Middle frontal gyrus (tissue), 1 donor: ENCODE results near the gene MPRIP.

ENCODE experiments used
- DNase-seq: peaks from one replicate; pipeline ENCODE4 v3.0.0-alpha.2; 2015; ENCODE audit warnings: low spot score; ENCODE audit errors: extremely low spot score

The MPRIP gene

GRCh38 chr17:17107281-17107680 lies 65.0 kb downstream of the MPRIP start:
- no peak for DNase-seq

DNA sequence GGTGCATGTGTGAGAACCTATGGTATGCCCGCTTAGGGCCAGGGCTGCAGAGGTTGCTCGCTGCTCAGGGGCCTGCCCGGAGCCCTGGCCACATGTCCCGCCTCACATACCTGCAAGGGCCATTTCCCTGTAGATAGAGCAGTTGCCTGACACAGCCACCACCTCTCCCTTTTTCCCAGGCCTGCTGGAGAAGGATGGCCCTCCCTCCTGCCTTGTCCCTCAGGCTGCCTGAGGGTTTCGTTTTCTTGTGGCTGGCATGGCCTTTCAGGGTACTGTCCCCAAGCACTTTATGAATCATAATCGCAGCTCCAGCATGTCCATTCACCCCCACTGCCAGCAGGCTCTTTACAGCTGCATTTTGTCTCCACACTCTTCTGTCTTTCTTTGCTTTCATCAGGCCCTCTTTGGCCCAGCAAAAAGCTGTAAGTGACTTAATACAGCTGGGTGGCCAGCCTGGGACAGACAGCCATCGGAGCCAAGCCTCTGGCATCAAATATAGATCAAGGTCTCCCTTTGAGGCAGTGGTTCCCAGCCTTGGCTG lies 65.7 kb downstream of the MPRIP start:
- no peak for DNase-seq

DNA sequence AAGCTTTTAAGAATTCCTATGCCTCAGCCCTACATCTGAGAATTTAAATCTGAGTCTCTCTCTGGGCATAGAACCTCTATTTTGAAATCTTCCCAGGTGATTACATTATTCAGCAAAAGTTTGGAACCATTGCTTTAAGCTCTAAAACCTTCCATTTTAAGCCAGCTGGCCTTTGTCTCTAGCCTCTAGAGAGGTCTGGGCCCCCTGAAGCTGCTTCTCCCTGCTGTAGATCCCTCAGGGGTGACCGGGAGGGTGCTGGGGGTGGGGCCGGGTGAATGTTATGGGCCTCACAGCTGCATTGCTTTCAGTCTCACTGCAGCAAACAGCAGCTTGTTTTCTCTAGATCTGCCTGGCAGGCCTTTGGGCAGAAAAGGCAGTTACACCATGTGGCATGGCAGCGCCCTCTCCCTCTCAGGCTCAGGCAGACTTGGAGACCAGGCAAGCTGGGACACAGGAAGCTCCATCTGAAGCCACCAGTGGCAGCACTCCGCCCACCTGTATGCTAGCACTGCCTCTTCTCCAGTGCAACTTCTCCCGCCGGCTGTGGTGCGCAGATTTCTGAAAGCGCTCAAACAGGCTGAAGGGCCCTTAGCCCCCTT lies 66.3 kb downstream of the MPRIP start:
- DNase-seq, result no peak

DNA sequence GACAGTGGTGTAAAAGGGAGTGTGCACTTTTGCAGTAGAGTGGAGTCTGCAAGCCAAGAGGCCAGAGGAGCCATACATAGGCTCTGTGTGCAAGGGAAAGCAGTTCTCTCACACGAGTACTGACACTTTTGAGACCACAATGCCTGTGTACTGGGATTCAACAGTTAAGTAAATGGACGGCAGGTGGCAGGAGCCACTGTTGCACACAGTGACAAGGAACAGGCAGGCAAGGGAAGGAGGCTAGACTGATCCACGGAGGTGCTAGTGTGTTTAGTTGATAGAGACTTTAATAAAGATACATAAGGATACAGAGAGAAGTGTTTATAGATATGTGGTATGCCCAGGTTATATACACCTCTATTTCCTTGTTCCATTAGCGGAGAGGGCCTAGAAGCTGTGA lies 67.0 kb downstream of the MPRIP start:
- no peak for DNase-seq

- DNase-seq, result no peak
Observed at GRCh38 chr17:17109907-17110306, 67.7 kb downstream of the MPRIP start.

- DNase-seq, result no peak
Observed at GRCh38 chr17:17110520-17110919, 68.3 kb downstream of the MPRIP start.

DNA sequence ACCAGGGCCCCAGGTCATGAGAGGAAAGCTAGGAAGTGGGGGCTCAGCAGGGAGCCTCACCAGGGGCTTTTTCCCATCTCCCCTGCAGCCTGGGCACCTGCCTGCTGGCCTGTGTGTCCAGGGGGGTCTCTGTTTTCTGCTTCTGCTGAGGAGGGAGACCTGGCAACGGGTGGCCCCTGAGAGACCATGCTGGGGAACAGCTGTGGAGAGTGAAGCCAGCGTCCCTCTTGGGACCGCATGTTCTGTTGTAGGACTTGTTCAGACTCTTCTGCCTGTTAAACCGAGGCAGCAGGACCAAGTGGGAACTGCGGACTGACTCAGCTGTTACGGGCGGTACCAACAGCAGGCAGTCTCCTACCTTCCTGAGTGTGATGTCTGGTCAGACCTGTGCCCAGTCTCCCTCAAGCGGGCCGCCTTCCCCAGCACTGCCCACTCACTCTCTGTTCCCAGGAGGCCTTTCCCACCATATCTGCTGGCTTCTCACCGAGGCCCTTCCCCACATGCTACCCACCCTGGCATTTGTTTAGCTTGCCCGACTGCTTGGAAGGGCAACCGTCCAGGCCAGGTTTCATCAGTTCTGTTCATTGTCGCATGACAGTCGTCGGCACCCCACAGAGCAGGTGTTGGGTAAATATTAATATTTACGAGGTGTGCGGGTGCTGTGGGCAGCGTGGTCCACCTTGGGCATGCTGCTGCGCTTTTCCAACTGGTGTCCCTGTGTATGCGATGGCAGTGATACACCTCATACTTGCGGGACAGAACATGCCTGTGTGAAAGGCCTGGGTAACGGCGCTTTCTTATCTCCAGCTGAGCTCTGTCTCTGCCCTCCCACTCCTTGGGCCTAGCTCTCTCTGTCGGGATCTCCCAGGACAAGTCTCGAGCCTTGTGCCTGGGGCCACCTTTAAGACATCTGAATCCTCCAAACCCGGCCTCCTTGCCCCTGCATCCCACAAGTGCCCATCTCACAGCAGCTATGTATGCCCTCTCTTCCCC lies 69.4 kb downstream of the MPRIP start:
- DNase-seq, result no peak

DNA sequence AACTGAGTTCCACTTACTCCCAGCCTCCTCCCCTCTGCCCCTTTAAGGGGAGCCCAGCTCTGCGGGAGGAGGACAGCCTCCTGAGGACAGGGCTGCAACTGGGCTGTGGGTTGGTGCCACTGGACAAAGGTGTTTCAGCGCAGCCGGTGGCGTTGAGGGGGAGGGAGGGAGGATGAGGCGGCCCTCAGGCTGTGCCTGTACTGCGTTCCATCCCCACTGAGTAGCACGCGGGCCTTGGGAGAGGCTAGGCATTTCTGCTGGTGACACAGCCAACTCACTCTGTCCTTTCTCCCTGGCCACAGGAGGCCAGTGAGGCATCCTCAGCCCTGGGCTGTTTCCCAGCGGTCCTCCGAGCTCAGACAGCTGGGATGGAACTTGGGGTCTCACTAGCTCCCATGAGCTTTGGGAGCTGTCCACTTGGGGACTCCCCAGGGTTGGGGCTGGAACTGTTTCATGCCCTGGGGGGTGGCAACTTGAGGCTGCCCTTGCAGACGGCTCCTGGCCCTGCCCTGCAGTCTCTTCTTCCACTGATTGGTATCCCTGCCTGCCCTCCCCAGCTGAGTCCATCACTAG lies 70.5 kb downstream of the MPRIP start:
- DNase-seq, result no peak

DNA sequence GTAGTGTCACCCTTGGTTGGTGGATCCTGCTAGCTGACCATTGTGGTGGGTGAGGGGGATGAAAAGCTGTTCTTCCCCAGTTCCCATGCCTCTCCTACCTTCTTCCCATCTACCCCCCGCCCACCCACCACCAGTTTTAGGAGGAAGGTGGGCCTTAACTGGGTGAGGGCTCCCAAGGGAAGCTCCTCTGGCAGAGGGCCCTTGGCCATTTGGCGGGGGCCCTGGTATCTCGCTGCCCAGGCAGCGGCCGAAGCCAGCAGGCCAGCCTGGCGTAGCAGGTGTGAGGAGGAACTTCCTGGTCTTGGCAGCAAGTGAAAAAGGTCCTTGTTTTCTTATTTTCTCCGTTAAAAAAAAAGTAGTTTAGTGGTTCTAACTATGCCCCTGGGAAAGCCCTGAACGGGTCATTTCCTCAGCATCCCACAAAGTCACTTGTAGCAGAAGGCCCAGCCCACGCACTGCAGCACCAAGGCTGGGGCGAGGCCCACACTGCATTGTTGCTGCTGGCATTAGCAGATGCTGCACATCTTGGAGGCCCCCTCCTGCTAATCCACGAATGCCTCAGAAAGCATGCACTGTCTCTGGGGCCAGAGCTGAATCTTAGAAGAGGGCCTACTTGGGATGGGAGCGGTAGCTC lies 72.5 kb downstream of the MPRIP start:
- no peak for DNase-seq

- no peak for DNase-seq
Observed at GRCh38 chr17:17115620-17116019, 73.4 kb downstream of the MPRIP start.

DNA sequence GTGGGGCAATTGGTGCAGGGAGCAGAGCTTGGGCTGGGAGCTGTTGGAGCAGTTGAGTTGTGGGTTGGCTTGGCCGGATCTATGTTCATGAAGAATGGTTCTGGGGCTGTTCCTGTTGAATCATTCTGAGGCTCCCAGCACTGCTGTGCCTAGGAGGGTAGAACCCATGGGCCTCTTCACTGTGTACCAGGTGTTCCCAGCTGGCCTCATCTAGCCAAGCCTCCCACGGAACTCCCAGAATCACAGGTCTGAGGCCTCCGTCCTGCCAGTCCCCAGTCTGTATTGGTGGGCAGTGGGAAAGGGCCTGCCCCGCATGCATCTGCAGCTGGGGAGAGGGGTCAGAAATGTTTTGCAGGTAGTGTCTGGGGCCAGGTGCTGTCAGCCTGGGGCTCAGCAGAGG lies 74.1 kb downstream of the MPRIP start:
- no peak for DNase-seq

DNA sequence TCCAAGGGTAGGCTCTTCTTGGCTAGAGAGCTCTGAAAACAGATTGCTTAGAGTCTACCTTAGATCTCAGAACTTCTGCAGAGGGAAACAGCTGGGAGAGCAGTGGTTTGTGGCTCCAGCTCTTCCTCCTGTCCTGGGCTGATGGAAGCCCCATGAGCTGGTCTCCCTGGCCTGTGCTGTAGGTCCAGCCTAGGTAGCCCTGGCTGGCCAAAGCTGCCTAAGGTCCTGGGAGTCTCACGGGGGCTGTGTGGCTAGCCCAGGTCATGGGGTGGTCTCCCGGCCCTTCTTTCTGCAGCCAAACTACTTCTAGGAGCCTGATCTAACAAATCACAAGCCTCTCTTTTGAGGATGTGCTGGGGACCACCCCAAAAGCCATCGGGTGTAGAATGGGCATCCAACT lies 75.7 kb downstream of the MPRIP start:
- no peak for DNase-seq

DNA sequence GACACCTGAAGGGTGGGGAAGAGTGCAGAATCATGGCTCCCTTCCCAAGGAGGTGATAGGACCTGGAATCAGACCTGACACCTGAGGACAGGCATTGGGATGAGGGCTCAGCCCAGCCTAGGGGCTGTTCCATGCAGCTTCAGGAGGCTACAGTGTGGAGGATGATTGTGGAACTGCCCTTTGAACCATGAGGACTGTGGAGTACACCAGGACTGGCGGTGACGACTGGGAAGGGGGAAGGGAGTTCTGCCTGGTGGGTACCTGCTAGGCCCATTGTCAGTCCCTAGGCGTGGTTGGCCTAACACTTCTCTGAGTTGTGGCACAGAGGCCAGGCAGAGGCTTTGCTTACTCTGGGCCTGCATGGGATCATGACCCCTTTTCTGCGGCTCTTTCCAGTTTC lies 76.1 kb downstream of the MPRIP start:
- DNase-seq, result no peak

GRCh38 chr17:17119106-17119505 lies 76.8 kb downstream of the MPRIP start:
- DNase-seq, result no peak

DNA sequence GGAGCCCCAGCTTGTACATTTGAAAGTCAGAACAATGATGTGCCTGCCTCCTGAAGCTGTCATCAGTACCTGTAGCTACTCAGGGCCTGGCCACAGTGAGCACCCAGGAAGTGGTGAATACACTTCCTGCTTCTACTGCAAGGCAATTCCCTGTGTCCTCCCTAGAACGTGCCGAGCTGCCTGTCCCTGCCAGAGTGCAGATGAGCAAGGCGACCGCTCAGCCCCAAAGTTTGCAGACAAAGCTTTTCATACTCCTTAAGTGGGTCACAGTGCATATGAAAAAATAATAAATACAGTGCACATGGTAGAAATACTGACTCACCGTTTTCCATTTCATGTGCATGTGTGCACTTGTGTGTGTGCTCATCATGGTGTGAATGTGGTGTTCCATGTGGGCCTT lies 77.3 kb downstream of the MPRIP start:
- DNase-seq, result no peak

DNA sequence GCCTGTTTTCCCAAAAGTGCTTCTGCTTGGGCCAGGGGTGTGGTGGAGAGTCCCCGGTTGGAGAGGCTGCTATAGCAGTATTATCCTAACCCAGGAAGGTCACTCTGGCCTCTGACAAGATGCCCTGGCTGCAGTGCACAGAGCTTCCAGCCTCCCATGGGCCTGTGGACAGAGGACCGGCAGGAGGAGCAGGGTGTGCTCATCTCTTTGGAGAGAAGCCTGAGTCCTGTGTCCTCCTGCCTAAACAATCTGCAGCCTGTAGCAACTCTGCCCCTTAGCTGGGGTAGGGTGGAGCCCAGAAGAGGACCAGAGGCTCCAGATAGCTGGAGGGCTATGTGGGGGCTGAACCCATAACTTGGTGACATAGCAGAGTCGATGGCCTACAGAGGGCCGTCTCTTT lies 78.0 kb downstream of the MPRIP start:
- DNase-seq, result no peak

DNA sequence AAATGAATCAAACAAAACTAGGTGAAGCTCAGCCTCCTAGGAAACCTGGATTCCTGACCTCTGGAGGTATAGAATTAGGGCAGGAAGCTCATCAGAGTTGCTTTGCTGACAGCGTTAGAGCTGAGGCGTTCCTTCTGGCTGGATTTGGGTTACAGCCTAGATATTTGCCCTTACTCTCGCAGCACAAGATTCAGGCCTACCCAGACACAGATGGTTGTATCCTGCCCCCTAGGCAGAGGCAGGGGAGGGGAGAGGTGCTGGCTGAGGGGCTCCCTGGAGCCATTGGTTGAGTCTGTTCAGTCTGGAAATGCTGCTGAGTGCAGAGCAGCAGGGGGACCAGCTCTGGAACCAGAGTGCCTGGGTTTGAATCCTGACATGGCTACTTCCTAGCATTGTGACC lies 78.4 kb downstream of the MPRIP start:
- no peak for DNase-seq

DNA sequence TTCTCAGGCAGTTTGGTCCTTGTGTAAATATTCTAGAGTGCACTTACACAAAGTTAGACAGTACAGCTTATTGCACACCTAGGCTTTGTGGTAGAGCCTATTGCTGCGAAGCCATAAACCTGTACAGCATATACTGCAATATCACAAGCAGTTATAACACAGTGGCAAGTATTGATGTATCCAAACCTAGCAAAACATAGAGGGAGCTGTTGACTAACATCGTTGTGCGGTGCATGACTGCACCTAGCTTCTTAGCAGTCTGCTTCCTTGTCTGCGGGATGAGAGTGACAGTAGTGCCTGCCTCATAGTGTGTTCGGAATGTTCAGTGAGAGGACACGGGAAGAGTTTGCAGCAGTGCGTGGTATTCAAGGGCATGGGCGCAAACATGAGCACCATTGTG lies 78.9 kb downstream of the MPRIP start:
- DNase-seq, result no peak

GRCh38 chr17:17122781-17123483 lies 80.7 kb downstream of the MPRIP start:
- DNase-seq, result no peak

DNA sequence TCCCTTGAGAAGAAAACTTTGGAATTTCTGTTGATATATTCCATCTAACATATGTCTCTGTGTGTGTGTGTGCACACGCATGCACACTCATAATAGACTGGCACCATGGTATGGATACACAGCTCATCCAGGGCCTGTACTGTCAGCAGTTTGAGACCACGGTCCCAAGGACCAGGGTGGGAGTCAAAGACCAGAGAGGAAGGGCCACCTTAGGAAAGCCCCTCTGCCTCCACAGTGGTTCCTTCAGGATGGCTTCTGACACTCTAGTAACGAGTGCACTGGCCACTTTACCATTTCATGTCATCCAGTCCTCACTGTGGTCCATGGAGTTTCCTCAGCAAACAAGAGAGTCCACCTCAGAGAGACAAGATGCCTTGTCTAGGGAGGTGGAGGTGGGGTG lies 82.1 kb downstream of the MPRIP start:
- no peak for DNase-seq
